Hepatic stellate cell (primary cell): ENCODE results near the gene METTL27.
A peak's percentile ranks its signal among the peaks of the same experiment; 100 is the strongest.
"Not testable (repeated sequence)": the region's sequence is repeated elsewhere in the genome, so short reads cannot be mapped to it uniquely, and the experiment has no call there.

Experiments used
- DNase-seq: peaks from one replicate; pipeline ENCODE4 v3.0.0; 2011; ENCODE audit warnings: low spot score

Gene METTL27

GRCh38 chr7:73869011-73869798 is 26.9 kb upstream of the METTL27 start:
- DNase-seq: peak; percentile 62

GRCh38 chr7:73866446-73866767 is 24.1 kb upstream of the METTL27 start:
- no peak for DNase-seq

GRCh38 chr7:73865738-73866445 is 23.6 kb upstream of the METTL27 start:
- peak; percentile 70 for DNase-seq

- DNase-seq: no peak
These were observed 22.8 kb upstream of the METTL27 start for GRCh38 chr7:73864981-73865711.

GRCh38 chr7:73861305-73861704 is 19.0 kb upstream of the METTL27 start:
- DNase-seq: no peak

- no peak for DNase-seq
These were observed 18.5 kb upstream of the METTL27 start, which contains the start of gene TMEM270 for GRCh38 chr7:73860859-73861258. TMEM270 (plus strand) TSS chr7:73861159; CDS start chr7:73861195, 36 bp downstream.

- DNase-seq: no peak
These were observed 16.5 kb upstream of the METTL27 start for GRCh38 chr7:73858807-73859206.

GRCh38 chr7:73856941-73857340 is 14.6 kb upstream of the METTL27 start:
- no peak for DNase-seq

- no peak for DNase-seq
These were observed 10.2 kb upstream of the METTL27 start for GRCh38 chr7:73852500-73852899.

GRCh38 chr7:73851410-73852338 is 9.4 kb upstream of the METTL27 start:
- DNase-seq: peak; percentile 80

GRCh38 chr7:73850781-73851207 is 8.5 kb upstream of the METTL27 start:
- peak; percentile 92 for DNase-seq

- no peak for DNase-seq
These were observed 5.8 kb upstream of the METTL27 start for GRCh38 chr7:73847941-73848723.

- DNase-seq: not testable (repeated sequence)
These were observed 3.4 kb upstream of the METTL27 start for GRCh38 chr7:73845701-73846195.

- DNase-seq: peak; percentile 51
These were observed 2.6 kb upstream of the METTL27 start for GRCh38 chr7:73844848-73845460.

- DNase-seq: no peak
These were observed 1.8 kb upstream of the METTL27 start for GRCh38 chr7:73844131-73844547.

- no peak for DNase-seq
These were observed 638 bp downstream of the METTL27 start for GRCh38 chr7:73841689-73842066.

- DNase-seq: no peak
These were observed 1.5 kb downstream of the METTL27 start for GRCh38 chr7:73840715-73841379.

- DNase-seq: peak; percentile 12
These were observed 2.3 kb downstream of the METTL27 start for GRCh38 chr7:73839743-73840714.
